Spleen (tissue), 11 donors: ENCODE measurements around the gene FEN1. TPM values are rescaled to one million over a fixed set of nuclear protein-coding genes. Genes with fewer than 3 reads are reported as not detected.

Experiments used
- DNase-seq: peaks from one replicate; pipeline ENCODE4 v3.0.0-alpha.2; 2020
- H3K27ac ChIP-seq, 8 donors: fragments of 200-600 bp; sonication (generic) in 7 of 8; 1 replicate in 4 of 8; 2 replicates in 4 of 8; pipeline versions ENCODE4 v1.5.0 to v1.8.0; 2016 to 2021; ENCODE audit warnings: inconsistent platforms in 4 of 8, mild to moderate bottlenecking in 4 of 8, moderate library complexity in 1 of 8
- H3K27me3 ChIP-seq, 7 donors: fragments of 200-600 bp; sonication (generic) in 6 of 7; replicated peaks in 1 of 7; 1 replicate in 4 of 7; 2 replicates in 3 of 7; pipeline versions ENCODE4 v1.5.0 to v1.8.0; 2016 to 2021; ENCODE audit warnings: inconsistent platforms in 3 of 7, mild to moderate bottlenecking in 1 of 7
- H3K36me3 ChIP-seq, 6 donors: fragments of 200-600 bp; sonication (generic) in 5 of 6; 1 replicate in 4 of 6; 2 replicates in 2 of 6; pipeline versions ENCODE4 v1.5.0 to v1.8.0; 2016 to 2021; ENCODE audit warnings: inconsistent platforms in 2 of 6
- H3K4me1 ChIP-seq, 6 donors: fragments of 200-600 bp; sonication (generic) in 5 of 6; 1 replicate in 3 of 6; 2 replicates in 3 of 6; pipeline versions ENCODE4 v1.5.0 to v1.8.0; 2016 to 2021; ENCODE audit warnings: inconsistent platforms in 3 of 6
- H3K4me3 ChIP-seq, 8 donors: fragments of 200-600 bp; sonication (generic) in 7 of 8; 1 replicate in 4 of 8; 2 replicates in 4 of 8; pipeline versions ENCODE4 v1.5.0 to v1.8.0; 2016 to 2021; ENCODE audit warnings: inconsistent platforms in 4 of 8, mild to moderate bottlenecking in 4 of 8, moderate library complexity in 2 of 8
- H3K9me3 ChIP-seq, 8 donors: fragments of 200-600 bp; sonication (generic) in 7 of 8; 1 replicate in 4 of 8; 2 replicates in 4 of 8; pipeline versions ENCODE4 v1.5.0 to v1.8.0; 2016 to 2021; ENCODE audit warnings: inconsistent platforms in 4 of 8
- POLR2A ChIP-seq, 3 donors: fragments of 450-650 bp; IDR thresholded peaks; one replicate each; pipeline ENCODE4 v1.5.1; 2017; ENCODE audit warnings: antibody characterized with exemption in 3 of 3, mild to moderate bottlenecking in 1 of 3
- POLR2AphosphoS5 ChIP-seq, 3 donors: sonication (generic); formaldehyde crosslinking; IDR thresholded peaks; one replicate each; pipeline ENCODE4 v1.5.1; 2017; ENCODE audit warnings: antibody characterized with exemption in 3 of 3
- WGBS, 5 donors: extraction: QIAGEN DNeasy Blood & Tissue Kit in 3 of 5; methylation state at CpG; one replicate each; pipeline versions ENCODE4 v1.1.5 to v1.1.7; 2013 to 2018; 5-methylcytosine and 5-hydroxymethylcytosine counted together
- intact Hi-C: fragments of 100-400 bp; cut with DNase I; formaldehyde crosslinking; loops from one replicate; pipeline ENCODE4 v1.15.0; 2023; ENCODE audit warnings: low total_unique reads
- polyA plus RNA-seq, 3 donors: library from polyadenylated mRNA; stranded (reverse); fragments of 200-250 nt; gene quantifications; one replicate each; pipeline ENCODE4 v1.2.1, GENCODE V29; 2013
- total RNA-seq, 7 donors: library from RNA; depleted of rRNA in 3 of 7; stranded (reverse); fragments of >200 nt in 3 of 7; fragmentation: NEBNext Ultra II Directional in 4 of 7; extraction: Animal tissue kit (Norgen Biotek cat#: 25700) in 4 of 7; gene quantifications; one replicate each; pipeline versions ENCODE4 v1.1.0 to v1.2.1, GENCODE V29; 2016 to 2021
- TF ChIP-seq, protein P1 (sequence below), 11 experiments: fragments of 200-600 bp in 7 of 11; fragments of 450-650 bp in 4 of 11; sonication (generic) in 4 of 11; IDR thresholded peaks in 8 of 11; conservative IDR thresholded peaks in 3 of 11; 1 replicate in 7 of 11; 2 replicates in 4 of 11; pipeline versions ENCODE4 v1.4.0 to v1.8.0; 2016 to 2021; ENCODE audit warnings: antibody characterized with exemption in 11 of 11, inconsistent platforms in 4 of 11, mild to moderate bottlenecking in 1 of 11
- donor health status: healthy with polysubstance abuse.
- donor health status: DM: no; HTN: no; CAD: no; lungs with moderate emphysema.
- donor health status: DM: no; HTN: no; CAD: no.
- donor health status: Bipolar disorder and iron deficiency.
- donor health status: healthy.
- donor health status: DM: no; HTN: no; CAD: no.
- donor health status: DM: yes; HTN: yes; CAD: no.

Gene FEN1
- total and polyA plus RNA-seq, 10 donors: 7.3 to 17.2 (median 14.8) TPM

DNA sequence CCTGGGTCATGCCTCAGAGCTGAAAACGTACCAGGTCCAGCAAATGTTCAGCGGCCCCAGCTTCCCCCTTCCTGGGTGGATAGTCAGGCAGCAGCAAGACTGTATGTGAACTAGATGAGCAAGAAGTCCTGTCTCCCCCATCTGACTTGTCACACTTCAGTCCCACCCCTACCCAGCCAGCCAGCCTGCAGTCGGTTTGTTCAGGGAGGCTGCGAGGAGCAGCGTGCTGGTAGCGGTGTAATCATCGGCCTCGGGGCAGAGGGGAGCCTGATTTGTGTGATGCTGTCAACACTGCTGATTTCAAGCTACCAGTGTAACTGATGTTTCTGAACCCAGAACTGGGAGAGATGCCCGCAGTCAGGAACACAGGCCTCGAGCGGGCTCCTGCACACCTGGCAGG is 9.9 kb upstream of the FEN1 start:
- Histone ChIP-seq H3K4me3 (no peak overlapping the region), H3K27ac (no peak overlapping the region), H3K9me3 (no peaks in the 10 kb centered on the region), H3K27me3 (peaks cover 0 to under 1% (median 0%) of the 10 kb centered on the region in 7 donors), H3K4me1 (peaks cover 0 to 19% (median 3%) of the 10 kb centered on the region in 6 donors), H3K36me3 (peaks cover 0 to 50% (median 37%) of the 10 kb centered on the region in 6 donors)
- WGBS, 5 donors: 88 to 97% (median 91%) methylated on average over 7 to 11 of the region's 11 CpGs
- TF ChIP-seq POLR2A (IDR thresholded peaks at IDR 0.05) (no peak), POLR2AphosphoS5 (IDR thresholded peaks at IDR 0.05) (no peak)
- TF ChIP-seq, protein P1, sequence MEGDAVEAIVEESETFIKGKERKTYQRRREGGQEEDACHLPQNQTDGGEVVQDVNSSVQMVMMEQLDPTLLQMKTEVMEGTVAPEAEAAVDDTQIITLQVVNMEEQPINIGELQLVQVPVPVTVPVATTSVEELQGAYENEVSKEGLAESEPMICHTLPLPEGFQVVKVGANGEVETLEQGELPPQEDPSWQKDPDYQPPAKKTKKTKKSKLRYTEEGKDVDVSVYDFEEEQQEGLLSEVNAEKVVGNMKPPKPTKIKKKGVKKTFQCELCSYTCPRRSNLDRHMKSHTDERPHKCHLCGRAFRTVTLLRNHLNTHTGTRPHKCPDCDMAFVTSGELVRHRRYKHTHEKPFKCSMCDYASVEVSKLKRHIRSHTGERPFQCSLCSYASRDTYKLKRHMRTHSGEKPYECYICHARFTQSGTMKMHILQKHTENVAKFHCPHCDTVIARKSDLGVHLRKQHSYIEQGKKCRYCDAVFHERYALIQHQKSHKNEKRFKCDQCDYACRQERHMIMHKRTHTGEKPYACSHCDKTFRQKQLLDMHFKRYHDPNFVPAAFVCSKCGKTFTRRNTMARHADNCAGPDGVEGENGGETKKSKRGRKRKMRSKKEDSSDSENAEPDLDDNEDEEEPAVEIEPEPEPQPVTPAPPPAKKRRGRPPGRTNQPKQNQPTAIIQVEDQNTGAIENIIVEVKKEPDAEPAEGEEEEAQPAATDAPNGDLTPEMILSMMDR (IDR thresholded peaks at IDR 0.05 in 8 of 11, conservative IDR thresholded peaks at IDR 0.05 in 3 of 11): no peak
- DNase-seq: peak; percentile 65
- intact Hi-C loops: no loop called here

DNA sequence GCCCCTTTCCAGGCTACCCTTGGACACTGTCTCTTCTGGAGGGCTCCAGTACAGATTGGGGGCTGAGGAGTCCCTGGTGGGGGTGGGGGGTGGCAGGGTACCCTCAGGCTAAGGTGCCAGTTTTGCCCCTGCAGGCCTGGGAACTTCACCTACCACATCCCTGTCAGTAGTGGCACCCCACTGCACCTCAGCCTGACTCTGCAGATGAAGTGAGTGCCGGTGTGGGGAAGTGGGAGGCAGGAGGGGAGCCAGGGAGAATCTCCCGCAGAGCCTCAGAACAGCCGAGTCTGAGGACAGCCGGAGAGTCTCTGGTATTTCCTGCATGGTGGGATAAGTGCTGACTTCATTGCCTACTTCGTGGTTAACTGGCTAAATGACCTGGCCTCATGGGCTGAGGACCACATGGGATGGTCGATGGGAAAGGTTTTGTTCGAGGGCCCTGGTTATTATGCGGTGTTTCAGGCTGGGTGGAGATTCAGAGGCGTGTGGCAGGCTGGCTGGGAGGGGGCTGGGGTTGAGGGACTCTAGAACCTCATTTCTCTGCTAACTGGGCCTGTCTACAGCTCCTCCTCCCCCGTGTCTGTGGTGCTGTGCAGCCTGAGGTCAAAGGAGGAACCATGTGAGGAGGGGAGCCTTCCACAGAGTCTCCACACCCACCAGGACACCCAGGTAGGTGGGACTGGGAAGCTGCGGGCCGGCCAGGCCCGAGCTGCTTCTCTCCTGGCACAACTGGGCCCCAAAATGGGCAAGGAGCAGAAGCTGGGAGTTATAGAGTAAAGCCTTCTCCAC is 8.8 kb upstream of the FEN1 start:
- Histone ChIP-seq H3K4me1 (peaks cover 0 to 24% (median 0%) of the 10 kb centered on the region in 6 donors), H3K4me3 (no peak overlapping the region), H3K27me3 (no peaks in the 10 kb centered on the region), H3K27ac (no peak overlapping the region), H3K9me3 (no peaks in the 10 kb centered on the region), H3K36me3 (peaks cover 0 to 60% (median 48%) of the 10 kb centered on the region in 6 donors)
- no peak for DNase-seq
- WGBS, 5 donors: 70 to 79% (median 74%) methylated on average over 12 to 13 of the region's 13 CpGs
- intact Hi-C loops: no loop called here
- TF ChIP-seq, protein P1 (IDR thresholded peaks at IDR 0.05 in 8 of 11, conservative IDR thresholded peaks at IDR 0.05 in 3 of 11): no peak
- no peak for TF ChIP-seq POLR2AphosphoS5 (IDR thresholded peaks at IDR 0.05)
- TF ChIP-seq POLR2A (IDR thresholded peaks at IDR 0.05): no peak

DNA sequence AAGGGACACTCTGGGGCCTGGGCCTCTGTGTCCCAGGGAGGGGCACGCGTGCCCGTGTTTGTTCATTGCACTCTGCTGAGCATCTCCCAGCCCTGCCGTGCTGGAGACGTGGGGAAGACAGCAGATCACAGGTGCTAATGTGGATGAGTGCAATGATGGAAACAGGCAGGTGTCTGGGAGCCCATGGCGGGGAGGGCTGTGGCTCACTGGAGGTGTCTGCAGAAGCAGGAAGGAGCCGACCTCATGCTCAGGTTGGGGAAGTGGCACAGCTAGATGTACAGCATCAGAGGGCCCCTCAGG is 8.3 kb upstream of the FEN1 start:
- no peak overlapping the region for H3K27ac ChIP-seq
- no peak overlapping the region for H3K4me3 ChIP-seq
- H3K9me3 ChIP-seq: no peaks in the 10 kb centered on the region
- peak in 1 of 3 donors; percentile 22 for TF ChIP-seq POLR2AphosphoS5 (IDR thresholded peaks at IDR 0.05)
- TF ChIP-seq, protein P1 (IDR thresholded peaks at IDR 0.05 in 8 of 11, conservative IDR thresholded peaks at IDR 0.05 in 3 of 11): no peak
- DNase-seq: no peak
- H3K4me1 ChIP-seq: peaks cover 0 to 29% (median 0%) of the 10 kb centered on the region in 6 donors
- peaks cover 0 to 66% (median 54%) of the 10 kb centered on the region in 6 donors for H3K36me3 ChIP-seq
- WGBS, 5 donors: 78 to 92% (median 87%) methylated on average over 6 to 7 of the region's 7 CpGs
- no peaks in the 10 kb centered on the region for H3K27me3 ChIP-seq
- intact Hi-C loops: no loop called here

DNA sequence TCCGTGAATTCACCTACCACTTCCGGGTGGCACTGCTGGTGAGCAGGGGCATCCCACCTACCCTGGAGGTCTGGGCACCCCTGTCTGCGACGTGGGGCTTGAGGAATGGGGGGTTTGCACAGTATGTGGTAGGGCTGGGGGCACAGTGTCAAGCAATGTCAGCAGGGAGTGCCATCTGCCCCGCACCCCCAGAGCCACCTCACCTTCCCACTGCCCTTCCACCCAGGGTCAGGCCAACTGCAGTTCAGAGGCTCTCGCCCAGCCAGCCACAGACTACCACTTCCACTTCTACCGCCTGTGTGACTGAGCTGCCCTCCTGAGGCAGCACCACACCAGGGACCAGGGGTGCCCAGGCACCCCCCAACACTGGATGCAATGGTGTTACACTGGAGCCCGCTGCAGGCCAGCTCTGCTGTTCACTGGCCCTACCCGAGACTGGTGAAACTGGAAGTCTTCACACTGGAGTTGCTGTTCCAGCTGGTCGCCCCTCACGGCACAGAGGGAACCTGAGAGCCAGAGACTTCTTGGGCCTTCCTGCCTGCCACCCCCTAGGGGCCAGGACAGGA is 6.8 kb upstream of the FEN1 start:
- H3K27me3 ChIP-seq: no peaks in the 10 kb centered on the region
- DNase-seq: peak; percentile 68
- H3K9me3 ChIP-seq: no peaks in the 10 kb centered on the region
- TF ChIP-seq, protein P1 (IDR thresholded peaks at IDR 0.05 in 8 of 11, conservative IDR thresholded peaks at IDR 0.05 in 3 of 11): no peak
- peak in 1 of 3 donors; percentile 39 for TF ChIP-seq POLR2AphosphoS5 (IDR thresholded peaks at IDR 0.05)
- no peak overlapping the region for H3K4me3 ChIP-seq
- no peak overlapping the region for H3K27ac ChIP-seq
- intact Hi-C loops: no loop called here
- H3K36me3 ChIP-seq: peaks cover 0 to 78% (median 61%) of the 10 kb centered on the region in 6 donors
- H3K4me1 ChIP-seq: peaks cover 0 to 44% (median 2%) of the 10 kb centered on the region in 6 donors
- 81 to 89% (median 84%) methylated on average over 7 to 11 of the region's 11 CpGs for WGBS, 5 donors
